AG08396 (cell line): ENCODE results near the gene EHD4.

ENCODE experiments used
- DNase-seq: peaks from one replicate; pipeline ENCODE4 v3.0.0; 2012; ENCODE audit warnings: low spot score, mixed read lengths

The EHD4 gene

GRCh38 chr15:41972253-41973242 lies at the start of gene EHD4:
Gene EHD4, minus strand, starts transcription at chr15:41972557. Its CDS starts 63 bp downstream, at chr15:41972494.
- DNase-seq = peak; percentile 98

DNA sequence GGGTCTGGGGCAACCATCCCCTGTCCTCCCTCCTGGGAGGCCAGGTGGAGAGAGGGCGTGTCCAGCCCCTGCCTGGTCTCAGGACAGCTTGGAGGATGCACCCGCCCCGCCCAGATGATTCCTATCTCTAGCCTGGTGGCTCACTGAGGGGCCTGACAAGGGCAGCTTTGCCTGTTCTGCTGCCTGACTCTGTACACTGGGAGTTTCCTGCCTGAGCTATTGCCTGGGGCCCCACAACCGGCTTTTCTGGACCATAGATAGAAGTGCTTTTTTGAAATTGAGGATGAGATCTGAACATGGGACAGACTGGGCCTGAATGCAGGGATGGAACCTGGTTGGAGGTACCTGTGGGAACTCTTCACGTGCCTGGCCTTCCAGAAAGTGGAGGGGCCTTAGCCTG lies 49.2 kb upstream of the EHD4 start:
- DNase-seq = no peak

GRCh38 chr15:42020713-42021273 lies 48.4 kb upstream of the EHD4 start, which contains the start of gene PLA2G4E:
Gene PLA2G4E, minus strand, starts transcription at chr15:42021042. Its CDS starts 12 bp downstream, at chr15:42021030.
- no peak for DNase-seq

GRCh38 chr15:42018306-42019224 lies 46.2 kb upstream of the EHD4 start:
- DNase-seq = no peak

DNA sequence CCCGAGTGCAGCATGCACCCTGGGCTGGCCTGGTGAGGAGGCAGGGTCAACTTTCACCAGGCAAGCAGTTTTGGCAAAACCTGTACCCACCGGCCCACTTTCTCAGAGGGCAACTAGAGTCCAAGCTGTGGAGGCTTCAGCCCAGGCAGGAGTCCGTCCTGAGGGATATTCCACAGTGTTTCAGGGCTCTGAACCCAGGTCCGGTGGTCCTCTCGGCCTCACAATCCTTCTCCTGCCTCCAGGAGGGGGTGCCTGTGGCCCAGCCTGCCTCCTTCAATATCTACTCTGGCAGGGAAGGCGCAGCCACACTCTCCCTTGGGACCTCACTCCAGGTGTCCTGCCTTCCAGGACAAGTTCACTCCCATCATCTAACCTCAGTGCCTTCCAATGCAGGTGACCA lies 44.6 kb upstream of the EHD4 start:
- no peak for DNase-seq

DNA sequence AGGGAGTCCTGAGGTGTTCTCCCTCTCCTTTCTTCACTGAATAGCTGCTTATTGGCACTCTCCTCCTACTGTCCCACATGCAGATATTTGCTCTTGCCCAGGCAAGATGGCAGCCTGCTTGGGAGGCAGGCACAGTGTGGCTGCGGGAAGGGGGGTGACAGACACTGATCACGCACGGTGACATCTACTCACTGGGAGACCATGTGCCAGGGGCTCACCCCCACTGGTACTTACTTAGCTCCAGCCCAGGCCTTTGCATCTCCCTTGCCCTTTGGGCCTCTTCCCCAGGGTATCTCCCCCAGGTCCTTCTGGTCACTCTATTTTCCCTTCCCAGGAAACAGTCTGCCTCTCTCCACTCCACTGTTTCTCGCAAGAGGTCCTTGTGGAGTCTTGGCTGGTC lies 42.0 kb upstream of the EHD4 start:
- no peak for DNase-seq

- no peak for DNase-seq
Measured at GRCh38 chr15:42012928-42013482, 40.6 kb upstream of the EHD4 start.

- DNase-seq = no peak
Measured at GRCh38 chr15:42012241-42012640, 39.9 kb upstream of the EHD4 start.

GRCh38 chr15:42011074-42011473 lies 38.7 kb upstream of the EHD4 start:
- DNase-seq = no peak

DNA sequence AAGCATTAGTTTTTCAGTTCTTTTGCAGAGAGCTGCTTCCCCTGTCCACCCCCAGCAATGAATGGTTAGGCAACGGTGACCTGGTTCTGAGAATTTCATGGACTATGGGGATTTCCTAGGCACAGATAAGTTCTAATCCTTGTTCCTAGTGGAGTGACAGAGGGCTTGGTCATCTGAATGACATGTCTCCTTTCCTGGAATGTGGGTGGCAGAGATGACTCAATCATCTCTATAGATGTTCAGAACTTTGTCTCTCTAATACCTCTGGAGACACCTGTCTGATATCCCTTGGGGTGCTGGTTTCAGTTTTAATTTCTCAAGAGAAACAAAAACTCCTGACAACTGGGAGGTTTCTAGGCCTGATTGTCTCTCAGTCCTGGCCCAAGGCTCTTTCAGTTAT lies 38.1 kb upstream of the EHD4 start:
- DNase-seq = no peak

DNA sequence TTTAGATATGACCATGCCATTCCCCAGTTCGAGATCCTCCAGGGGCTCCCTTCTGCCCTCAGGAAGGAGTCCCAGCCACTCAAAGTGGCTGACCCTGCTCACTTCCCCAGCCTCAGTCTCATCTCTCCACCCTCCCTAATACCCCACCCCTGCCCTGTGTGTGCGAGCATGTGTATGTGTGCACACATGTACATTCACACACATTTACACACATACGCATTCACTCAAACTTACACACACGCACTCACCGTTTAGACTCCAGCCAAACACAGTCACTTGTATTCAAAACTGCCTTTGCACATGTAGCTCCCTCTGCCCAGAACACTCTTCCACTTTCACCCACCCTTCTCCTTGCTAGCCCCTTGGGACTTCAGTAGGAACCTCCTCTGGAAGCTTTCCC lies 37.1 kb upstream of the EHD4 start:
- DNase-seq = no peak

- DNase-seq = no peak
Measured at GRCh38 chr15:42009022-42009421, 36.7 kb upstream of the EHD4 start.

GRCh38 chr15:42007386-42007785 lies 35.0 kb upstream of the EHD4 start:
- DNase-seq = no peak

DNA sequence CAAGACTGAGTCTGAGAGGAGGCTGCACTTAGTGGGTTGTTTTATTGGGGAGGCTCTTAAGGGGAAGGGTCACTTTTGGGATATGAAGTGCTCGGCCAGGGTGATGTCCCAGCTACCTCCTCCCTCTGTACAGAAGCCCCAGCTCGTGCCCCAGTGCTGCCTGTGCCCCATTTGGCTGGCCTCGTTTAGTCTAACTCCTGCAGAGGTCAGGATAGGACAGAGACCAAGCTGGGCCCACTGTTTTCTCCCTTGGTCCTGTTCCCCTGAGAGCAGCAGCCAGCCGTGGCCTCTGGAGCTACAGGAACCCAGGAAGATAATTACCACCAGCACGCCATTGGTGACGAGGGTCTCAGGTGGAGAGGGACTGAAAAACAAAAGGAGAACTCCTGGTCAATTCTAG lies 30.0 kb upstream of the EHD4 start:
- no peak for DNase-seq

- no peak for DNase-seq
Measured at GRCh38 chr15:42001236-42001635, 28.9 kb upstream of the EHD4 start.

GRCh38 chr15:41999290-42000285 lies 27.2 kb upstream of the EHD4 start:
- DNase-seq = no peak

- no peak for DNase-seq
Measured at GRCh38 chr15:41997845-41998244, 25.5 kb upstream of the EHD4 start.

DNA sequence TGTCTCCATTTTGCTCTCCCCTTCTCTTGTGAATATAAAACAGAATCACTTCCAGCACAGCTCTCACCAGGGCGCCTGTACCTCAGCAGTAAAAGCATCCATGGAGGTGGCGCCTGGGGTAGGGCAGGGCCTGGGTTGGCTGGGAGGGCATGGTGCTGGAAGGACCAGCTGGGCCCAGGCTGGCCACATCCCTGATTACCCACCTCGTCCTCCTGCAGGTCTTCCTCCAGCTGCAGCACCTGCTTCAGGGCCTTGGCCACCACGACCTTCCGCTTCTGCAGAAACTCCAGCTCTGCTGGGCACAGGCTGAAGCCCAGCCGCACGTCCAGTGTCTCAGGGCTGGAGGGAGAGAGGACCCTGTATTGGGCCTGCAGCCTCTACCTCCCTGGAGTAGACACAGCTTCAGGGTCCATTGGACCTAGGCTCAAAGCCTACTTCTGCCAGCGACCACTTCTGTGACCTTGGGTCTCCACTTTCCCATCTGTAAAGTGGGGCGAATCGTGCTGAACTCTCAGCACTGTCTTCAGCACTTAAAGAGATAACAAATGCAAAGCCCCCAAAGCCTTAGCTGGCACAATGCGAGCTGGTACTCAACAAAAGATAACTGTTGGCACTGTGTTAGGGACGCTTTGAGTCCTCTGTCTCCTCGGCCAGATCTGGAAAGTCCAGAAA lies 24.7 kb upstream of the EHD4 start:
- no peak for DNase-seq

DNA sequence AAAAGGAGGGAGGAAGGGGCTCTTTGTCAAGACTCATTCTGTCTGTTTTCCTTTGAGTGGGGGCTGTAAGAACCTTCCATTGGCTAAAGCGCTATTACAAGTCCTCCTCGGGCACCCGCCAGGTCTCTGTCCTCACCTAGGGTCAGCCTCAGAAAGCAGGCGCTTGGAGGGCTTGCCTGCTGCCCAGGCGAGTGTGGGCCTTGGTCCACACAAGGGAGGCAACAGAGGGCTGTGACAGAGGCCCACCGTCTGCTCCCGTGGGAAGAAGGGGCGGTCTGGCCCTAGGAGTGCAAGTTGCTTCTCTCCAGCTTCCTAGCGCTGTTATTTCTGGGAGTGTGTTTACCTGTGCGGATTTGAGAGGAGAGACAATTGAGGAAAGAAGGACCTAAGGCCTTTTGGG lies 24.0 kb upstream of the EHD4 start:
- DNase-seq = no peak

- DNase-seq = no peak
Measured at GRCh38 chr15:41995476-41995855, 23.1 kb upstream of the EHD4 start.
